Stomach (tissue), 4 donors: Measurements from ENCODE around the gene SSUH2.

ENCODE experiments used
- CTCF ChIP-seq, 7 experiments: fragments of 450-650 bp in 4 of 7; fragments of 200-600 bp in 3 of 7; sonication (generic) in 3 of 7; IDR thresholded peaks; one replicate each; pipeline ENCODE4 v1.5.1; 2016 to 2019; ENCODE audit warnings: antibody characterized with exemption in 7 of 7, control low read depth in 2 of 7, mild to moderate bottlenecking in 1 of 7
- EP300 ChIP-seq: sonication (generic); formaldehyde crosslinking; IDR thresholded peaks from one replicate; pipeline ENCODE4 v1.6.1; 2017; ENCODE audit warnings: antibody characterized with exemption
- POLR2A ChIP-seq, 4 donors: fragments of 450-650 bp; IDR thresholded peaks; one replicate each; pipeline ENCODE4 v1.6.1; 2016; ENCODE audit warnings: antibody characterized with exemption in 4 of 4, control low read depth in 2 of 4, mild to moderate bottlenecking in 1 of 4, moderate library complexity in 1 of 4

- TF ChIP-seq CTCF (IDR thresholded peaks at IDR 0.05) (no peak), POLR2A (IDR thresholded peaks at IDR 0.05) (no peak), EP300 (no peak)
These were observed 10.8 kb upstream of the SSUH2 start for GRCh38 chr3:8655387-8655835.
